ENCODE measurements around the gene DMRT1. TPM values are rescaled to one million over a fixed set of nuclear protein-coding genes. Genes with fewer than 3 reads are reported as not detected.

DMRT1 gene
- total RNA-seq, 1 experiment from 2014 or later, result 0.47 TPM

- no peaks in the 10 kb centered on the region for H3K27me3 ChIP-seq (ENCODE audit: insufficient read depth, low read length)
- peaks cover 0 to 13% of the 10 kb centered on the region in 2 experiments; a peak in 1 of 4 replicates for H3K9me3 ChIP-seq (ENCODE audit: control insufficient read depth in 1 of 2, insufficient read depth in 1 of 2, low read depth in 1 of 2, low read length in 2 of 2)
- H3K79me2 ChIP-seq (ENCODE audit: insufficient read depth, low read length), result no peaks in the 10 kb centered on the region
- POLR2A ChIA-PET, result no interaction called here
- TF ChIP-seq REST (IDR thresholded peaks at IDR 0.05; ENCODE audit: low read depth) (no peak), MAX (IDR thresholded peaks at IDR 0.05) (no peak), CEBPB (IDR thresholded peaks at IDR 0.05; ENCODE audit: low read depth) (no peak), POLR2AphosphoS5 (IDR thresholded peaks at IDR 0.05; ENCODE audit: low read depth, low read length) (no peak), TCF7L2 (IDR thresholded peaks at IDR 0.05; ENCODE audit: borderline replicate concordance, extremely low read depth, insufficient read depth, insufficient read length) (no peak), ZFX (IDR thresholded peaks at IDR 0.05) (no peak), SRF (IDR thresholded peaks at IDR 0.05; ENCODE audit: low read depth) (no peak), ELF1 (IDR thresholded peaks at IDR 0.05; ENCODE audit: borderline replicate concordance, low read depth) (no peak), JUND (IDR thresholded peaks at IDR 0.05) (no peak), YY1 (IDR thresholded peaks at IDR 0.05; ENCODE audit: extremely low read depth, insufficient replicate concordance, low read depth, low read length) (no peak), CBX3 (IDR thresholded peaks at IDR 0.05; ENCODE audit: low read depth) (no peak), FOSL1 (IDR thresholded peaks at IDR 0.05; ENCODE audit: low read depth) (no peak)
- TF ChIP-seq, protein P1, sequence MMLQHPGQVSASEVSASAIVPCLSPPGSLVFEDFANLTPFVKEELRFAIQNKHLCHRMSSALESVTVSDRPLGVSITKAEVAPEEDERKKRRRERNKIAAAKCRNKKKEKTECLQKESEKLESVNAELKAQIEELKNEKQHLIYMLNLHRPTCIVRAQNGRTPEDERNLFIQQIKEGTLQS (IDR thresholded peaks at IDR 0.05), result no peak
- TF ChIP-seq, protein P2, sequence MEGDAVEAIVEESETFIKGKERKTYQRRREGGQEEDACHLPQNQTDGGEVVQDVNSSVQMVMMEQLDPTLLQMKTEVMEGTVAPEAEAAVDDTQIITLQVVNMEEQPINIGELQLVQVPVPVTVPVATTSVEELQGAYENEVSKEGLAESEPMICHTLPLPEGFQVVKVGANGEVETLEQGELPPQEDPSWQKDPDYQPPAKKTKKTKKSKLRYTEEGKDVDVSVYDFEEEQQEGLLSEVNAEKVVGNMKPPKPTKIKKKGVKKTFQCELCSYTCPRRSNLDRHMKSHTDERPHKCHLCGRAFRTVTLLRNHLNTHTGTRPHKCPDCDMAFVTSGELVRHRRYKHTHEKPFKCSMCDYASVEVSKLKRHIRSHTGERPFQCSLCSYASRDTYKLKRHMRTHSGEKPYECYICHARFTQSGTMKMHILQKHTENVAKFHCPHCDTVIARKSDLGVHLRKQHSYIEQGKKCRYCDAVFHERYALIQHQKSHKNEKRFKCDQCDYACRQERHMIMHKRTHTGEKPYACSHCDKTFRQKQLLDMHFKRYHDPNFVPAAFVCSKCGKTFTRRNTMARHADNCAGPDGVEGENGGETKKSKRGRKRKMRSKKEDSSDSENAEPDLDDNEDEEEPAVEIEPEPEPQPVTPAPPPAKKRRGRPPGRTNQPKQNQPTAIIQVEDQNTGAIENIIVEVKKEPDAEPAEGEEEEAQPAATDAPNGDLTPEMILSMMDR (IDR thresholded peaks at IDR 0.05 in 2 of 3, conservative IDR thresholded peaks at IDR 0.05 in 1 of 3; ENCODE audit: borderline replicate concordance in 1 of 3, insufficient read depth in 1 of 3, low read depth in 2 of 3, low read length in 2 of 3), result no peak
- no peaks in the 10 kb centered on the region for H3K9me2 ChIP-seq (ENCODE audit: insufficient read depth)
- RAD21 ChIA-PET (ENCODE audit: low non-redundant PET in 1 of 2, low total read pairs in 2 of 2, uncharacterized antibody in 2 of 2, unreplicated experiment in 2 of 2), result interaction anchor here in 1 of 2 experiments (0.7 kb wide), 1 partner anchor 109 kb away, joined by 4 read pairs; no protein-coding TSS in a partner anchor
- CTCF ChIA-PET, result interaction anchor here (1.3 to 3.4 kb wide), 2 partner anchors 110 to 655 kb away, joined by 3 to 36 read pairs; no protein-coding TSS in a partner anchor
- H2AFZ ChIP-seq (ENCODE audit: low read depth, low read length, poor library complexity, severe bottlenecking), result no peak overlapping the region
- intact Hi-C loops (cut with micrococcal nuclease), result no loop called here
- H3K4me2 ChIP-seq (ENCODE audit: low read length), result no peak overlapping the region
- no peak overlapping the region for H3K27ac ChIP-seq (ENCODE audit: low read depth, low read length)
- BruUV-seq (replicated peaks), result no TSS peak
- no peak for ATAC-seq
- no peak overlapping the region for H3K4me3 ChIP-seq (replicated peaks in 1 of 2; ENCODE audit: low read depth in 1 of 2, low read length in 2 of 2)
- no peak for DNase-seq (ENCODE audit: low read depth, low spot score)
- H3K36me3 ChIP-seq (ENCODE audit: control insufficient read depth in 1 of 2, insufficient read depth in 2 of 2, low read length in 2 of 2), result no peaks in the 10 kb centered on the region
- no peaks in the 10 kb centered on the region for H3K4me1 ChIP-seq (ENCODE audit: control insufficient read depth in 1 of 2, insufficient read depth in 2 of 2, low read length in 2 of 2)
- no peak overlapping the region for H3K9ac ChIP-seq (ENCODE audit: low read length)
- no peaks in the 10 kb centered on the region for H4K20me1 ChIP-seq (ENCODE audit: insufficient read depth)
These were observed 161.2 kb downstream of the DMRT1 start for GRCh38 chr9:1002678-1003077.
